Activated effector memory CD4-positive, alpha-beta T cell treated with anti-CD3 and anti-CD28 coated beads, Interleukin-2, amount 50 U/mL, for 16 hours (primary cell): ENCODE results near the gene CNTNAP4.

Source experiments
- DNase-seq: peaks from one replicate; pipeline ENCODE4 v3.0.0-alpha.2; 2020

CNTNAP4 gene

GRCh38 chr16:76309639-76310335 lies 32.6 kb downstream of the CNTNAP4 start:
- no peak for DNase-seq

- DNase-seq, result no peak
Measured at GRCh38 chr16:76311260-76311659, 34.1 kb downstream of the CNTNAP4 start.

- no peak for DNase-seq
Measured at GRCh38 chr16:76318565-76318964, 41.4 kb downstream of the CNTNAP4 start.

- DNase-seq, result no peak
Measured at GRCh38 chr16:76329106-76329505, 51.9 kb downstream of the CNTNAP4 start.

- no peak for DNase-seq
Measured at GRCh38 chr16:76335180-76335974, 58.2 kb downstream of the CNTNAP4 start.

GRCh38 chr16:76336112-76336511 lies 58.9 kb downstream of the CNTNAP4 start:
- no peak for DNase-seq

GRCh38 chr16:76338472-76338871 lies 61.3 kb downstream of the CNTNAP4 start:
- DNase-seq, result no peak

- no peak for DNase-seq
Measured at GRCh38 chr16:76343769-76344168, 66.6 kb downstream of the CNTNAP4 start.

GRCh38 chr16:76345163-76345661 lies 68.0 kb downstream of the CNTNAP4 start:
- no peak for DNase-seq

GRCh38 chr16:76346210-76346609 lies 69.0 kb downstream of the CNTNAP4 start:
- no peak for DNase-seq

GRCh38 chr16:76351441-76351840 lies 74.2 kb downstream of the CNTNAP4 start:
- no peak for DNase-seq

GRCh38 chr16:76360404-76360803 lies 83.2 kb downstream of the CNTNAP4 start:
- no peak for DNase-seq

GRCh38 chr16:76370344-76370743 lies 93.1 kb downstream of the CNTNAP4 start:
- no peak for DNase-seq

GRCh38 chr16:76371441-76371840 lies 94.2 kb downstream of the CNTNAP4 start:
- DNase-seq, result no peak

- DNase-seq, result no peak
Measured at GRCh38 chr16:76373998-76374397, 96.8 kb downstream of the CNTNAP4 start.

GRCh38 chr16:76376988-76377387 lies 99.8 kb downstream of the CNTNAP4 start:
- no peak for DNase-seq

GRCh38 chr16:76378020-76378419 lies 100.8 kb downstream of the CNTNAP4 start:
- DNase-seq, result no peak

- DNase-seq, result no peak
Measured at GRCh38 chr16:76381096-76381495, 103.9 kb downstream of the CNTNAP4 start.

- no peak for DNase-seq
Measured at GRCh38 chr16:76385601-76386230, 108.5 kb downstream of the CNTNAP4 start.

GRCh38 chr16:76386784-76387183 lies 109.6 kb downstream of the CNTNAP4 start:
- no peak for DNase-seq

- no peak for DNase-seq
Measured at GRCh38 chr16:76387994-76388393, 110.8 kb downstream of the CNTNAP4 start.

GRCh38 chr16:76389126-76389525 lies 111.9 kb downstream of the CNTNAP4 start:
- DNase-seq, result no peak

- no peak for DNase-seq
Measured at GRCh38 chr16:76390476-76390875, 113.3 kb downstream of the CNTNAP4 start.

GRCh38 chr16:76396977-76397376 lies 119.8 kb downstream of the CNTNAP4 start:
- no peak for DNase-seq
